ENCODE measurements around the gene SETMAR. TPM values are rescaled to one million over a fixed set of nuclear protein-coding genes. Genes with fewer than 3 reads are reported as not detected.

Gene SETMAR
- total RNA-seq, 3 donors from 2014 or later, result 35.1 to 58.7 (median 46.7) TPM

- Histone ChIP-seq H3K36me3 (no peaks in the 10 kb centered on the region), H3K27ac (peak overlapping the region; percentile 74 to 91), H3K4me1 (peaks cover 0 to 7% of the 10 kb centered on the region in 2 donors), H3K4me3 (no peak overlapping the region), H3K27me3 (no peaks in the 10 kb centered on the region), H3K9me3 (no peaks in the 10 kb centered on the region)
- no peak for DNase-seq (ENCODE audit: low spot score in 2 of 2)
- intact Hi-C loops (cut with DNase I; ENCODE audit: low total_unique reads), result no loop called here
- TF ChIP-seq POLR2AphosphoS5 (IDR thresholded peaks at IDR 0.05) (no peak), CTCF (IDR thresholded peaks at IDR 0.05) (no peak), POLR2A (IDR thresholded peaks at IDR 0.05) (no peak)
Observed at GRCh38 chr3:4338751-4339150, 35.6 kb downstream of the SETMAR start.

GRCh38 chr3:4340077-4340410 lies 36.9 kb downstream of the SETMAR start:
- no peak for DNase-seq (ENCODE audit: low spot score in 2 of 2)
- Histone ChIP-seq H3K27ac (peak overlapping the region; percentile 74 to 91), H3K4me3 (no peak overlapping the region), H3K27me3 (no peaks in the 10 kb centered on the region), H3K9me3 (no peaks in the 10 kb centered on the region), H3K4me1 (peaks cover 0 to 7% of the 10 kb centered on the region in 2 donors), H3K36me3 (no peaks in the 10 kb centered on the region)
- TF ChIP-seq POLR2AphosphoS5 (IDR thresholded peaks at IDR 0.05) (no peak), POLR2A (IDR thresholded peaks at IDR 0.05) (no peak), CTCF (IDR thresholded peaks at IDR 0.05) (no peak)
- intact Hi-C loops (cut with DNase I; ENCODE audit: low total_unique reads), result no loop called here

- no peak overlapping the region for H3K4me3 ChIP-seq
- H3K9me3 ChIP-seq, result no peaks in the 10 kb centered on the region
- peak overlapping the region; percentile 74 to 91 for H3K27ac ChIP-seq
- no peak for DNase-seq (ENCODE audit: low spot score in 2 of 2)
- no peaks in the 10 kb centered on the region for H3K27me3 ChIP-seq
- H3K4me1 ChIP-seq, result peaks cover 0 to 7% of the 10 kb centered on the region in 2 donors
- intact Hi-C loops (cut with DNase I; ENCODE audit: low total_unique reads), result no loop called here
- no peaks in the 10 kb centered on the region for H3K36me3 ChIP-seq
- TF ChIP-seq POLR2AphosphoS5 (IDR thresholded peaks at IDR 0.05) (peak in 1 of 3 donors; percentile 39), CTCF (IDR thresholded peaks at IDR 0.05) (no peak), POLR2A (IDR thresholded peaks at IDR 0.05) (no peak)
Observed at GRCh38 chr3:4340411-4341335, 37.5 kb downstream of the SETMAR start.

GRCh38 chr3:4341336-4341675 lies 38.1 kb downstream of the SETMAR start:
- no peaks in the 10 kb centered on the region for H3K9me3 ChIP-seq
- no peak overlapping the region for H3K4me3 ChIP-seq
- H3K27ac ChIP-seq, result peak overlapping the region; percentile 68 to 74
- intact Hi-C loops (cut with DNase I; ENCODE audit: low total_unique reads), result no loop called here
- no peak for TF ChIP-seq POLR2AphosphoS5 (IDR thresholded peaks at IDR 0.05)
- TF ChIP-seq CTCF (IDR thresholded peaks at IDR 0.05), result no peak
- no peak for TF ChIP-seq POLR2A (IDR thresholded peaks at IDR 0.05)
- H3K27me3 ChIP-seq, result no peaks in the 10 kb centered on the region
- DNase-seq (ENCODE audit: low spot score in 2 of 2), result no peak
- peaks cover 0 to 6% of the 10 kb centered on the region in 2 donors for H3K4me1 ChIP-seq
- no peaks in the 10 kb centered on the region for H3K36me3 ChIP-seq

GRCh38 chr3:4343258-4343657 lies 40.1 kb downstream of the SETMAR start:
- no peak for DNase-seq (ENCODE audit: low spot score in 2 of 2)
- Histone ChIP-seq H3K27ac (peak overlapping the region in 1 of 2 donors; percentile 21), H3K9me3 (no peaks in the 10 kb centered on the region), H3K4me1 (no peaks in the 10 kb centered on the region), H3K27me3 (no peaks in the 10 kb centered on the region), H3K4me3 (no peak overlapping the region), H3K36me3 (no peaks in the 10 kb centered on the region)
- intact Hi-C loops (cut with DNase I; ENCODE audit: low total_unique reads), result no loop called here
- TF ChIP-seq POLR2AphosphoS5 (IDR thresholded peaks at IDR 0.05), result no peak
- no peak for TF ChIP-seq POLR2A (IDR thresholded peaks at IDR 0.05)
